GM12873 (cell line): Measurements from ENCODE around the gene C11orf91.

Experiments used
- TF ChIP-seq, protein P1 (sequence below): IDR thresholded peaks from 2 replicates; pipeline ENCODE4 v1.5.1; 2012; ENCODE audit warnings: low read depth, mild to moderate bottlenecking, moderate library complexity, low read length, control low read depth; ENCODE audit not compliant: insufficient read depth; ENCODE audit errors: missing control alignments

C11orf91 gene

DNA sequence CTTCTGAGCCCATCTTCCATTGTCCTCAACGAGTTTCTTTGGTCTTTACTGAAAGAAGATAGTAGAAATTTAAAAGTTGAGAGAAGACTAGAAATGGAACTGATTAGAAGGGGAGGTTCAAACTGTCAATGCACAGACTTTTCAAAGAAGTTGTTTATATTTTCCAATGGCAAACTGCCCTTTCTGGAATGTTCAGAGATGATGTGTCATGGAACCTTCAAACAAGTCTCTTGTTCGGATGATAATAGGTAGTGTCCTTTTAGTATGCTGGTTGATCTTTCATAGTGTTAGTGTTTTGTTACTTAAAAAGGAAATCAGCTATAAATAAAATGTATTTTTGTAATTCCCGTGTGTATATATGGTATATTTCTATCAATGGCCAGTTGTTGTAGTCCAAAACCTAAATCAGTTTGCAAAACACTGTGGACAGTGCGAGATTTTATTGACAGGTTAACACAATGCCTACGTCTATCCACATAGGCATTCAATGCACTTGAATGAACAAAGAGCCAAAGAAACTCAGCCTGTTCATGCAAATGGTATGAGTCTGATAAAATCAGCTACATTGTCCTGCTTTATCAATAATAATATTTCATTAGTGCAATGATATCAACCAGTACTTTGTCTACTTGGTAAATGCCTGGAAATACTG, 30.9 kb downstream of the C11orf91 start:
- TF ChIP-seq, protein P1, sequence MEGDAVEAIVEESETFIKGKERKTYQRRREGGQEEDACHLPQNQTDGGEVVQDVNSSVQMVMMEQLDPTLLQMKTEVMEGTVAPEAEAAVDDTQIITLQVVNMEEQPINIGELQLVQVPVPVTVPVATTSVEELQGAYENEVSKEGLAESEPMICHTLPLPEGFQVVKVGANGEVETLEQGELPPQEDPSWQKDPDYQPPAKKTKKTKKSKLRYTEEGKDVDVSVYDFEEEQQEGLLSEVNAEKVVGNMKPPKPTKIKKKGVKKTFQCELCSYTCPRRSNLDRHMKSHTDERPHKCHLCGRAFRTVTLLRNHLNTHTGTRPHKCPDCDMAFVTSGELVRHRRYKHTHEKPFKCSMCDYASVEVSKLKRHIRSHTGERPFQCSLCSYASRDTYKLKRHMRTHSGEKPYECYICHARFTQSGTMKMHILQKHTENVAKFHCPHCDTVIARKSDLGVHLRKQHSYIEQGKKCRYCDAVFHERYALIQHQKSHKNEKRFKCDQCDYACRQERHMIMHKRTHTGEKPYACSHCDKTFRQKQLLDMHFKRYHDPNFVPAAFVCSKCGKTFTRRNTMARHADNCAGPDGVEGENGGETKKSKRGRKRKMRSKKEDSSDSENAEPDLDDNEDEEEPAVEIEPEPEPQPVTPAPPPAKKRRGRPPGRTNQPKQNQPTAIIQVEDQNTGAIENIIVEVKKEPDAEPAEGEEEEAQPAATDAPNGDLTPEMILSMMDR, result no peak

DNA sequence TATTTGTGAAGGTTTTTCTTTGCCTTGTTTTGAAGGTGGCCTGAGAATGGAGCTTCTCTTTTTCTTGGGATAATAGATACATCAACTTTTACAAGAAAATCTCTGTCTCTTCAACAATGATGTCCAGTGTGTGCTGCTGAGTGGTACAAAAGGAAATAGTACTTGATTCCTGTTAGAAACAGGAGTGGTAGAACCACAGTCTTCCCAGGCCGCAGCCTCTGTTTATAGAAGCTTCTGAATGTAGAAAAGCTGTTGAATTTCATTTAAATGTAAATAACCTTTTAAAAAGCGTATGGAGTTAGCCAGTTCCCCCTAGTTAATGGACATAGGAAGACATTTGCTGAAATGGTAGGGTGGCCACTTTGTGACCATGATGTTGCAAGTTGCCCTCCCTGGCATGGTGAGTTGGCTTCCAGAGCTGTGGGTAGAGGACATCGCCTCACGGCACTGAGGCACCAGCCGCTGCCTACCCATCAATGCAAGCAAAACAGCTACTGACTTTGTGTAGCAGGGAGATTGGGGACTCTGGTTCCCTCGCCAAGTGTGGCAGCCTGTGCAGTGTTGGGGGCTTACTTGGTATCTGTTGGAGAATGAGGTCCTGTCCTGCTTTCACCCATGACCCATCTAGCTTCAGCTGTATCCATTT, 31.6 kb downstream of the C11orf91 start:
- TF ChIP-seq, protein P1, result no peak

- TF ChIP-seq, protein P1, result no peak
Observed at GRCh38 chr11:33668468-33668825, 32.2 kb downstream of the C11orf91 start.

GRCh38 chr11:33667819-33668467, 32.7 kb downstream of the C11orf91 start:
- TF ChIP-seq, protein P1, result no peak

DNA sequence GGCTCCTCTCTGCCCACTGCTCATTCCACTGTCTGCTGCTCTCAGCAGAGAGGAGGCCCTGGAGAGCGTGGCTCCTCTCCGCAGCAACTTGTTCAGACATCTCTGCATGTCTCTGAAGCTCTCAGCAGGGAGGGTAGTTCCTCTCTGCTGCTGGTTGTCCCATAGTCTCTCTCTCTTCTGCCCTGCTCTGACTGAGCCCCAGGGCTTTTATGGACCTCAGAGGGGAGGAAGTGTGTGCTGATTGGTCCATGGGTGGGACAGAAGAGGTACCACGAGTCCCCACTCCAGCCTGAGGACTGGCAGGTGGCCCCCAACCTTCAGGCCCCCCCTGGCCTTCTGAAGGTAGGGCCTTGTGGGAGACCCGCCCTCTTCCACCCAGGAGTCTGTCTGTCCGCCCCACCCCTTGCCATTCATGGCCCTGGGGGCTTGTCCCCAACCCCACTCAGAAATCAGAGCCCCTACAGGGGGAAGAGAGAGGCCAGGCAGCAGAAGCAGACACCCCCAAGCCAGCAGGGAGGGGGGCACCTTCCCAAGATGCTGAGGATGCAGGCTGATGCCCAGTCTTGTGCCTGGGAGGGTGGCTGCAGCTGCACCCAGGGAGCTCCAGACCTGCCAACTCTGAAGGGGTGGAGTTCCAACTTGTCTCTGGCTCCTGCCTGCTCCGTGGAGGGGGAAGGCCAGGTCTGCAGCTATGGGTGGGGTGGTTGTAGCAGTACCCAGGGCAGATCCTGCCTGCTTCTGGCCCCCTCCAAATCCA, 35.1 kb downstream of the C11orf91 start:
- TF ChIP-seq, protein P1, result no peak

DNA sequence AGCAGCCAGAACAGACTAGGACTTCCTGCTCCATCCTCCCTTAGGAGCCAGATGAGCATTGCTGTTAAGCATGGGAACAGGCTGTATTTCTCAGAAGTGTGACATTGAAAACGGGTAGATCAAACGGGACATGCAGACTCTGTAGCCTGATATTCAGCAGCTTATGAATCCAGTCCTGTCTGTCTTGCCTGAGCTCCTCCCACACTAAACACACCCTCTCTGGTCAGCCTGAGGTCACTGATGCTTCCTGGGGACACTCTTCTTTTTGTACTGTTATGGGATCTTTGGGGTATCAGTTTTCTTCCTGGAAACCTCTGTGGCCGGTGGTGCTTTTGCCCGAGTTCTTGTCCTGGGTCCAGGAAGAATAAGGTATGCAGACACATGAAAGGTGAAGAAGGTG, 35.8 kb downstream of the C11orf91 start:
- TF ChIP-seq, protein P1, result no peak

DNA sequence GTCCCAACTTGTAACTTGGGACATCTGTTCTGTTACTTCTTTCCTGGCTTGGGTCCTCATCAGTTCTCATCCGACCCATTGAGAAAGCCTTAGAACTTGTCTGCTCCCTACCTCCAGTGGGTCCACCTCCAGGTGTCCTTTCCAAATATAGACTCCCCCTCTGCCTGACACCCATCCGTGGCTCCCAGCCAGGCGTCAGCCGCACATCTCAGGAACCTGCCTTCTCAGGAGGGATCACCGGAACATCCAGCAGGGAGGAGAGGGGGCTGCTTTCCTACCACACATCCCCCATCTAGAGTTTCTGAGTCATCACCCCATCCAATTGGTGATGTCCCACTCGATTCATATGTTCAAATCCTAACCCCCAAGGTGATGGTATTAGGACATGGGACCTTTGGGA, 36.5 kb downstream of the C11orf91 start:
- TF ChIP-seq, protein P1, result no peak
